ENCODE results near the gene CUX1.
"Not testable (repeated sequence)": the region's sequence is repeated elsewhere in the genome, so short reads cannot be mapped to it uniquely, and the experiment has no call there.

Gene CUX1

GRCh38 chr7:102047167-102047566 is 229.7 kb downstream of the CUX1 start:
- H3K4me3 ChIP-seq (ENCODE audit: low read depth in 1 of 2, low read length in 2 of 2): no peak overlapping the region
- peak overlapping the region; percentile 2; the same call in 1 of the 2 replicates for H3K27ac ChIP-seq (ENCODE audit: low read length)
- no peaks in the 10 kb centered on the region for H3K9me3 ChIP-seq (ENCODE audit: insufficient read depth, low read length, severe bottlenecking)
- peaks cover 23% of the 10 kb centered on the region; the same call in 1 of the 2 replicates for H3K36me3 ChIP-seq (ENCODE audit: insufficient read depth, low read length)
- H3K79me2 ChIP-seq (ENCODE audit: insufficient read depth, low read length): peaks cover 61% of the 10 kb centered on the region
- H3K9ac ChIP-seq (ENCODE audit: low read depth, low read length): no peak overlapping the region
- H3K27me3 ChIP-seq (ENCODE audit: insufficient read depth, low read length, poor library complexity): no peaks in the 10 kb centered on the region
- DNase-seq (no peak), ATAC-seq (ENCODE audit: insufficient read depth, low read depth) (no peak)
- H3K4me2 ChIP-seq (ENCODE audit: insufficient read depth, low read length): no peak overlapping the region
- H3K4me1 ChIP-seq (ENCODE audit: insufficient read depth, low read length): peaks cover 30% of the 10 kb centered on the region
- peaks cover 15% of the 10 kb centered on the region; the same call in 1 of the 2 replicates for H4K20me1 ChIP-seq (ENCODE audit: insufficient read depth, low read length)
- H2AFZ ChIP-seq (ENCODE audit: low read depth, low read length): no peak overlapping the region
- TF ChIP-seq EZH2 (IDR thresholded peaks at IDR 0.05; ENCODE audit: borderline replicate concordance, low read depth, low read length, severe bottlenecking) (no peak), CTCF (IDR thresholded peaks at IDR 0.05; ENCODE audit: borderline replicate concordance, extremely low read depth, low read length, poor library complexity, severe bottlenecking) (no peak)

- H3K9me3 ChIP-seq (ENCODE audit: insufficient read depth, low read length, severe bottlenecking): peaks cover 17% of the 10 kb centered on the region
- DNase-seq (no peak), ATAC-seq (ENCODE audit: insufficient read depth, low read depth) (no peak)
- peaks cover 57% of the 10 kb centered on the region for H3K79me2 ChIP-seq (ENCODE audit: insufficient read depth, low read length)
- H3K4me2 ChIP-seq (ENCODE audit: insufficient read depth, low read length): no peak overlapping the region
- H3K27ac ChIP-seq (ENCODE audit: low read length): no peak overlapping the region
- H4K20me1 ChIP-seq (ENCODE audit: insufficient read depth, low read length): peaks cover 11% of the 10 kb centered on the region; the same call in 1 of the 2 replicates
- peaks cover 30% of the 10 kb centered on the region for H3K36me3 ChIP-seq (ENCODE audit: insufficient read depth, low read length)
- H3K4me1 ChIP-seq (ENCODE audit: insufficient read depth, low read length): peaks cover 27% of the 10 kb centered on the region
- H3K9ac ChIP-seq (ENCODE audit: low read depth, low read length): no peak overlapping the region
- H2AFZ ChIP-seq (ENCODE audit: low read depth, low read length): no peak overlapping the region
- TF ChIP-seq EZH2 (IDR thresholded peaks at IDR 0.05; ENCODE audit: borderline replicate concordance, low read depth, low read length, severe bottlenecking) (no peak), CTCF (IDR thresholded peaks at IDR 0.05; ENCODE audit: borderline replicate concordance, extremely low read depth, low read length, poor library complexity, severe bottlenecking) (no peak)
- no peak overlapping the region for H3K4me3 ChIP-seq (ENCODE audit: low read depth in 1 of 2, low read length in 2 of 2)
- no peaks in the 10 kb centered on the region for H3K27me3 ChIP-seq (ENCODE audit: insufficient read depth, low read length, poor library complexity)
Measured at GRCh38 chr7:102049765-102050164, 232.3 kb downstream of the CUX1 start.

- Histone ChIP-seq H3K4me1 (ENCODE audit: insufficient read depth, low read length) (peaks cover 17% of the 10 kb centered on the region), H2AFZ (ENCODE audit: low read depth, low read length) (no peak overlapping the region), H3K79me2 (ENCODE audit: insufficient read depth, low read length) (peaks cover 61% of the 10 kb centered on the region), H3K9ac (ENCODE audit: low read depth, low read length) (no peak overlapping the region), H4K20me1 (ENCODE audit: insufficient read depth, low read length) (0 out of 2 replicates have a peak, but pooled peaks cover 9% of the 10 kb centered on the region), H3K4me2 (ENCODE audit: insufficient read depth, low read length) (no peak overlapping the region), H3K36me3 (ENCODE audit: insufficient read depth, low read length) (peaks cover 32% of the 10 kb centered on the region), H3K4me3 (ENCODE audit: low read depth in 1 of 2, low read length in 2 of 2) (no peak overlapping the region), H3K27ac (ENCODE audit: low read length) (peak overlapping the region; percentile 3; the same call in 1 of the 2 replicates), H3K9me3 (ENCODE audit: insufficient read depth, low read length, severe bottlenecking) (peaks cover 22% of the 10 kb centered on the region), H3K27me3 (ENCODE audit: insufficient read depth, low read length, poor library complexity) (no peaks in the 10 kb centered on the region)
- no peak for ATAC-seq (ENCODE audit: insufficient read depth, low read depth)
- no peak for DNase-seq
- TF ChIP-seq EZH2 (IDR thresholded peaks at IDR 0.05; ENCODE audit: borderline replicate concordance, low read depth, low read length, severe bottlenecking) (no peak), CTCF (IDR thresholded peaks at IDR 0.05; ENCODE audit: borderline replicate concordance, extremely low read depth, low read length, poor library complexity, severe bottlenecking) (no peak)
Measured at GRCh38 chr7:102050864-102051460, 233.5 kb downstream of the CUX1 start.

- H3K9ac ChIP-seq (ENCODE audit: low read depth, low read length); ATAC-seq (ENCODE audit: insufficient read depth, low read depth); H3K4me2 ChIP-seq (ENCODE audit: insufficient read depth, low read length); H3K27ac ChIP-seq (ENCODE audit: low read length); DNase-seq; H2AFZ ChIP-seq (ENCODE audit: low read depth, low read length); H3K4me3 ChIP-seq (ENCODE audit: low read depth in 1 of 2, low read length in 2 of 2); H3K27me3 ChIP-seq (ENCODE audit: insufficient read depth, low read length, poor library complexity); H4K20me1 ChIP-seq (ENCODE audit: insufficient read depth, low read length); H3K4me1 ChIP-seq (ENCODE audit: insufficient read depth, low read length): not testable (repeated sequence)
- peaks cover 33% of the 10 kb centered on the region for H3K36me3 ChIP-seq (ENCODE audit: insufficient read depth, low read length)
- peaks cover 60% of the 10 kb centered on the region for H3K79me2 ChIP-seq (ENCODE audit: insufficient read depth, low read length)
- H3K9me3 ChIP-seq (ENCODE audit: insufficient read depth, low read length, severe bottlenecking): peaks cover 25% of the 10 kb centered on the region
Measured at GRCh38 chr7:102051736-102052135, 234.3 kb downstream of the CUX1 start.
